Vagina (tissue), 2 donors: ENCODE data around the gene AP4M1. TPM values are rescaled to one million over a fixed set of nuclear protein-coding genes. Genes with fewer than 3 reads are reported as not detected.

ENCODE experiments used
- DNase-seq, 2 donors: peaks; one replicate each; pipeline ENCODE4 v3.0.0-alpha.2; 2017; ENCODE audit errors: extremely low spot score in 2 of 2
- H3K27ac ChIP-seq: fragments of 200-600 bp; sonication (generic); one replicate; pipeline ENCODE4 v1.5.1; 2019
- H3K27me3 ChIP-seq: fragments of 200-600 bp; sonication (generic); one replicate; pipeline ENCODE4 v1.5.1; 2019
- H3K36me3 ChIP-seq, 2 donors: fragments of 200-600 bp; sonication (generic); one replicate each; pipeline ENCODE4 v1.5.1; 2017 to 2019
- H3K4me1 ChIP-seq: fragments of 200-600 bp; sonication (generic); one replicate; pipeline ENCODE4 v1.5.1; 2019
- H3K4me3 ChIP-seq, 2 donors: fragments of 200-600 bp; sonication (generic); 1 replicate in 1 of 2; 2 replicates in 1 of 2; pipeline ENCODE4 v1.5.1; 2016 to 2019
- H3K9me3 ChIP-seq: fragments of 200-600 bp; sonication (generic); one replicate; pipeline ENCODE4 v1.5.1; 2019
- POLR2A ChIP-seq, 2 donors: fragments of 450-650 bp; IDR thresholded peaks; one replicate each; pipeline ENCODE4 v1.6.1; 2017; ENCODE audit warnings: antibody characterized with exemption in 2 of 2, mild to moderate bottlenecking in 2 of 2, moderate library complexity in 2 of 2
- POLR2AphosphoS5 ChIP-seq, 2 donors: sonication (generic); formaldehyde crosslinking; IDR thresholded peaks; one replicate each; pipeline ENCODE4 v1.9.0; 2017; ENCODE audit warnings: antibody characterized with exemption in 2 of 2, mild to moderate bottlenecking in 2 of 2, low read depth in 1 of 2; ENCODE audit not compliant: insufficient read depth in 1 of 2
- intact Hi-C: fragments of 100-400 bp; cut with DNase I; formaldehyde crosslinking; loops from one replicate; pipeline ENCODE4 v1.15.1; 2023
- total RNA-seq: library from RNA; depleted of rRNA; stranded (reverse); fragments of >200 nt; gene quantifications from one replicate; pipeline ENCODE4 v1.2.3, GENCODE V29; 2016
- TF ChIP-seq, protein P1 (sequence below), 3 experiments: fragments of 450-650 bp in 2 of 3; fragments of 200-600 bp in 1 of 3; sonication (generic) in 1 of 3; IDR thresholded peaks; one replicate each; pipeline ENCODE4 v1.5.1; 2017 to 2019; ENCODE audit warnings: antibody characterized with exemption in 3 of 3, mild to moderate bottlenecking in 2 of 3, moderate library complexity in 2 of 3

AP4M1 gene
- total RNA-seq, 1 donor from 2014 or later = 26.3 TPM

DNA sequence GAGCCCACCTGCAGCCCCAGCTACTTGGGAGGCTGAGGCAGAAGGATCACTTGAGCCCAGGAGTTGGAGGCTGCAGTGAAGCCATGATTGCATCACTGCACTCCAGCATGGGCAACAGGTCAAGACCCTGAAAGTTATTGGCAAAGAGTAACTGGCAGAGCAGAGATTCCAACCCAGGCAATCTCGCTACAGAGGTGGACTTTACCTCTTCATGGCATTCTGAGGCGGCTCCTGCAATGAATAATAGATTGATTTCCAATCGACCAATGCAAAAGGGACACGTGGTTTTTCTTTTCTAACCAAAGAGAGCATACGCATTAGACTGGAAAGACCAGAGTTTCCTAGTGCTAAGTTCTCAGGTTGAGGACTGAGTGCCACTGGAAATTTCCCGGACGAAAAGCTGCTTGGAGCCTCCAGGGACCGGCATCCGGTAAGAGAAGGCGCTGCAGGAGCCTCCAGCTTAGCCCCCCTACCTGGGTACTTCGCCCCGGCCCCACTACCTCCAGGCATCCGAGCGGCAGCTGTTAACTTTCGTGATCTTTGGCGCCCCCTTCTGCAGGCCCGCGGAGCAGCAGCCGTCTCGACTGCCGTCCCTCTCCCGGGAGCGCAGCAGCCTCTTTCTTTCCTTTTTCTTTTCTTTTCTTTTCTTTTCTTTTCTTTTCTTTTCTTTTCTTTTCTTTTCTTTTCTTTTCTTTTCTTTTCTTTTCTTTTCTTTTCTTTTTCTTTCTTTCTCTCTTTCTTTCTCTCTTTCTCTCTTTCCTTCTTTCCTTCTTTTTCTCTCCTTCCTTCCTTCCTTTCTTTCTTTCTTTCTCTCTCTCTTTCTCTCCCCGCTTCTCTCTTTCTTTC lies 29.4 kb downstream of the AP4M1 start:
- Histone ChIP-seq H3K4me1 (peaks cover 28% of the 10 kb centered on the region), H3K4me3 (peak overlapping the region in 1 of 2 donors; percentile 13), H3K9me3 (no peaks in the 10 kb centered on the region), H3K27me3 (no peaks in the 10 kb centered on the region), H3K27ac (no peak overlapping the region), H3K36me3 (no peaks in the 10 kb centered on the region)
- intact Hi-C loops = loop anchor here (10.0 kb wide), 1 partner anchor 84 kb away; the partner anchor contains the start of gene PVRIG
- no peak for DNase-seq
- TF ChIP-seq POLR2AphosphoS5 (IDR thresholded peaks at IDR 0.05; ENCODE audit: insufficient read depth in 1 of 2, low read depth in 1 of 2) (peak in 1 of 2 donors; percentile 38), POLR2A (IDR thresholded peaks at IDR 0.05) (no peak)
- TF ChIP-seq, protein P1, sequence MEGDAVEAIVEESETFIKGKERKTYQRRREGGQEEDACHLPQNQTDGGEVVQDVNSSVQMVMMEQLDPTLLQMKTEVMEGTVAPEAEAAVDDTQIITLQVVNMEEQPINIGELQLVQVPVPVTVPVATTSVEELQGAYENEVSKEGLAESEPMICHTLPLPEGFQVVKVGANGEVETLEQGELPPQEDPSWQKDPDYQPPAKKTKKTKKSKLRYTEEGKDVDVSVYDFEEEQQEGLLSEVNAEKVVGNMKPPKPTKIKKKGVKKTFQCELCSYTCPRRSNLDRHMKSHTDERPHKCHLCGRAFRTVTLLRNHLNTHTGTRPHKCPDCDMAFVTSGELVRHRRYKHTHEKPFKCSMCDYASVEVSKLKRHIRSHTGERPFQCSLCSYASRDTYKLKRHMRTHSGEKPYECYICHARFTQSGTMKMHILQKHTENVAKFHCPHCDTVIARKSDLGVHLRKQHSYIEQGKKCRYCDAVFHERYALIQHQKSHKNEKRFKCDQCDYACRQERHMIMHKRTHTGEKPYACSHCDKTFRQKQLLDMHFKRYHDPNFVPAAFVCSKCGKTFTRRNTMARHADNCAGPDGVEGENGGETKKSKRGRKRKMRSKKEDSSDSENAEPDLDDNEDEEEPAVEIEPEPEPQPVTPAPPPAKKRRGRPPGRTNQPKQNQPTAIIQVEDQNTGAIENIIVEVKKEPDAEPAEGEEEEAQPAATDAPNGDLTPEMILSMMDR (IDR thresholded peaks at IDR 0.05) = peak; percentile 70 to 88 (median 76)

DNA sequence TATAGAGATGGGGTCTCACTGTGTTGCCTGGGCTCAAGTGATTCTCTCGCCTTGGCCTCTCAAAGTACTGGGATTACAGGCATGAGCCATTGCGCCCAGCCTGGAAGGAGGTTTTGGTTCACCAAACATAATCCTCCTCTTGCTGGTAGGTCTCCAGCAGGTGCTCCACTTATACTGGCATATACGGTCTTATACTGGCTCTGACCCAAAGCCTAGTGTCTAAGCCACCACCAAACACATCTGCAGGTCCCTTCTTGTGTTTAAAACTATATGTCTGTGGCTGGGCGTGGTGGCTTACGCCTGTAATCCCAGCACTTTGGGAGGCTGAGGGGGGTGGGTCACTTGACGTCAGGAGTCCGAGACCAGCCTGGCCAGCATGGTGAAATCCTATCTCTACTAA lies 30.7 kb downstream of the AP4M1 start:
- H3K27me3 ChIP-seq = no peaks in the 10 kb centered on the region
- TF ChIP-seq POLR2A (IDR thresholded peaks at IDR 0.05) (no peak), POLR2AphosphoS5 (IDR thresholded peaks at IDR 0.05; ENCODE audit: insufficient read depth in 1 of 2, low read depth in 1 of 2) (no peak)
- TF ChIP-seq, protein P1 (IDR thresholded peaks at IDR 0.05) = no peak
- no peak for DNase-seq
- no peak overlapping the region for H3K4me3 ChIP-seq
- H3K9me3 ChIP-seq = no peaks in the 10 kb centered on the region
- no peaks in the 10 kb centered on the region for H3K36me3 ChIP-seq
- intact Hi-C loops = loop anchor here (10.0 kb wide), 1 partner anchor 83 kb away; the partner anchor contains the start of gene PVRIG
- H3K4me1 ChIP-seq = peaks cover 22% of the 10 kb centered on the region
- H3K27ac ChIP-seq = no peak overlapping the region

GRCh38 chr7:100132697-100133151 lies 31.3 kb downstream of the AP4M1 start:
- DNase-seq = no peak
- no peaks in the 10 kb centered on the region for H3K9me3 ChIP-seq
- no peak overlapping the region for H3K27ac ChIP-seq
- intact Hi-C loops = loop anchor here (10.0 kb wide), 1 partner anchor 82 kb away; the partner anchor contains the start of gene PVRIG
- H3K4me1 ChIP-seq = peaks cover 21% of the 10 kb centered on the region
- TF ChIP-seq, protein P1 (IDR thresholded peaks at IDR 0.05) = peak; percentile 35 to 73 (median 51)
- TF ChIP-seq POLR2A (IDR thresholded peaks at IDR 0.05) = no peak
- no peaks in the 10 kb centered on the region for H3K36me3 ChIP-seq
- H3K27me3 ChIP-seq = no peaks in the 10 kb centered on the region
- H3K4me3 ChIP-seq = no peak overlapping the region

- TF ChIP-seq, protein P1 (IDR thresholded peaks at IDR 0.05) = no peak
- Histone ChIP-seq H3K27ac (no peak overlapping the region), H3K9me3 (no peaks in the 10 kb centered on the region), H3K27me3 (no peaks in the 10 kb centered on the region), H3K36me3 (no peaks in the 10 kb centered on the region), H3K4me1 (no peaks in the 10 kb centered on the region), H3K4me3 (no peak overlapping the region)
- intact Hi-C loops = loop anchor here (10.0 kb wide), 1 partner anchor 77 kb away; the partner anchor contains the start of gene PVRIG
- no peak for DNase-seq
Observed at GRCh38 chr7:100137851-100138760, 36.7 kb downstream of the AP4M1 start.
